ENCODE data around the gene CR1.
"Not testable (repeated sequence)": the region's sequence is repeated elsewhere in the genome, so short reads cannot be mapped to it uniquely, and the experiment has no call there.

Gene CR1

DNA sequence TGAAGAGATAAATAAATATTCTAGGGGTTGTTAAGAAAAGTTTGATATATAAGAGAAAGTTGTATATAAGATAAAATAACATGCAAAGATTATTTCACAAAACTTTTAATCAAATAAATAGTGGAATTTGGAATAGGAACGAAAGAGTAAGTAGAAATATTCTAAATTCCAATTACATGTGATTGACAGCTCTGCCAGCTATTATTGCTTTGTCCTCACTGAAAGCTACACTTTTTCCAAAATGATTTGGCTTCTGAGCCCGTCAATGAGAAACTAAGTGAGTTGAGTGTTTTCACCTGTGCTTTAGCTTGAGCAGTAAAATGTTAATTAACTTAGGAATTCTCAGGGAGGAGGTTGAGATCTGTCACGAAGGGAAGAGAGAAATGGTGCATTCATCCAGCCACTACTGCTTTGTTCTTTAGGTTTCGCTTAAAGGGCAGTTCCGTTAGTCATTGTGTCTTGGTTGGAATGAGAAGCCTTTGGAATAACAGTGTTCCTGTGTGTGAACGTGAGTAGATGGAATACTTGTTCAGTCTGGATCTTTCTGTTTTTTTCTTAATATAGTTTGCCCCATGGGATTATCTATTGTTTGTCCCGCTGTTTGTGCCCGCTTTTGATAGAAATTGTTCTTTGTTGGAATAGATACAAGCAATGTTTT is 85.7 kb downstream of the CR1 start:
- DNase-seq (ENCODE audit: low spot score), result no peak

DNA sequence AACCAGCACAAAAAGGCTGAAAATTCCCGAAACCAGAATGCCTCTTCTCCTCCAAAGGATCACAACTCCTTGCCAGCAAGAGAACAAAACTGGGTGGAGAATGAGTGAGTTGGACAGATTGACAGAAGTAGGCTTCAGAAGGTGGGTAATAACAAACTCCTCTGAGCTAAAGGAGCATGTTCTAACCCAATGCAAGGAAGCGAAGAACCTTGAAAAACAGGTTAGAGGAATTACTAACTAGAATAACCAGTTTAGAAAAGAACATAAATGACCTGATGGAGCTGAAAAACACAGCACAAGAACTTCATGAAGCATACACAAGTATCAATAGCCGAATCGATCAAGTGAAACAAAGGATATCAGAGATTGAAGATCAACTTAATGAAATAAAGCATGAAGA is 93.5 kb downstream of the CR1 start:
- not testable (repeated sequence) for DNase-seq (ENCODE audit: low spot score)

DNA sequence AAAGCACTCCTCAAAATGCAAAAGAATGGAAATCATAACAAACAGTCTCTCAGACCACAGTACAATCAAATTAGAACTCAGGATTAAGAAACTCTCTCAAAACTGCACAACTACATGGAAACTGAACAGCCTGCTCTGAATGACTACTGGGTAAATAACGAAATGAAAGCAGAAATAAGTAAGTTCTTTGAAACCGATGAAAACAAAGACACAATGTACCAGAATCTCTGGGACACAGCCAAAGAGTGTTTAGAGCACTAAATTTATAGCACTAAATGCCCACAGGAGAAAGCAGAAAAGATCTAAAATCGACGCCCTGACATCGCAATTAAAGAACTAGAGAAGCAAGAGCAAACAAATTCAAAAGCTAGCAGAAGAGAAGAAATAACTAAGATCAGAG is 95.2 kb downstream of the CR1 start:
- not testable (repeated sequence) for DNase-seq (ENCODE audit: low spot score)

DNA sequence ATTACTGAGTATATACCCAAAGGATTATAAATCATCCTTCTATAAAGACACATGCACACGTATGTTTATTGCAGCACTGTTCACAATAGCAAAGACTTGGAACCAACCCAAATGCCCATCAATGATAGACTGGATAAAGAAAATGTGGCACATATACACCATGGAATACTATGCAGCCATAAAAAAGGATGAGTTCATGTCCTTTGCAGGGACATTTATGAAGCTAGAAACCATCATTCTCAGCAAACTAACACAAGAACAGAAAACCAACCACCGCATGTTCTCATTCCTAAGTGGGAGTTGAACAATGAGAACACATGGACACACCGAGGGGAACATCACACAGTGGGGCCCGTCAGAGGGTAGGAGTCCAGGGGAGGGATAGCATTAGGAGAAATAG is 98.1 kb downstream of the CR1 start:
- DNase-seq (ENCODE audit: low spot score), result not testable (repeated sequence)

DNA sequence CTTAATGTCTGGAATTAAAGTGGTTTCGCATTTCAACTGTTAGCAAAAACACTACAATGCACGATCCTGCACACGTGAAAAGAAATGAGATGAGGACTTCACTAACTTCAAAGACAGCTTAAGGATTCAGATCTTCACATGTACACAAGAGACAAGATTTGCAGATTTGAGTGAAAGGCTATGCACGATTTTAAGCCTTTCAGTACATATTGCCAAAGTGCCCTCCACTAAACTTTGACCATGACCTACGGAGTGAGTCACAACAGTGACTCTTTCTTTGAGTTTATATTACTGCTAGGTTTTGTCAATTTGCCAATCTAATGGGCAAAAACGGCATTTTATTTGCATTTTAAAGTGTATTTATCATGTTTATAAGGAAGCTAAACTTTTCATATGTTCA is 107.8 kb downstream of the CR1 start:
- DNase-seq (ENCODE audit: low spot score), result no peak

DNA sequence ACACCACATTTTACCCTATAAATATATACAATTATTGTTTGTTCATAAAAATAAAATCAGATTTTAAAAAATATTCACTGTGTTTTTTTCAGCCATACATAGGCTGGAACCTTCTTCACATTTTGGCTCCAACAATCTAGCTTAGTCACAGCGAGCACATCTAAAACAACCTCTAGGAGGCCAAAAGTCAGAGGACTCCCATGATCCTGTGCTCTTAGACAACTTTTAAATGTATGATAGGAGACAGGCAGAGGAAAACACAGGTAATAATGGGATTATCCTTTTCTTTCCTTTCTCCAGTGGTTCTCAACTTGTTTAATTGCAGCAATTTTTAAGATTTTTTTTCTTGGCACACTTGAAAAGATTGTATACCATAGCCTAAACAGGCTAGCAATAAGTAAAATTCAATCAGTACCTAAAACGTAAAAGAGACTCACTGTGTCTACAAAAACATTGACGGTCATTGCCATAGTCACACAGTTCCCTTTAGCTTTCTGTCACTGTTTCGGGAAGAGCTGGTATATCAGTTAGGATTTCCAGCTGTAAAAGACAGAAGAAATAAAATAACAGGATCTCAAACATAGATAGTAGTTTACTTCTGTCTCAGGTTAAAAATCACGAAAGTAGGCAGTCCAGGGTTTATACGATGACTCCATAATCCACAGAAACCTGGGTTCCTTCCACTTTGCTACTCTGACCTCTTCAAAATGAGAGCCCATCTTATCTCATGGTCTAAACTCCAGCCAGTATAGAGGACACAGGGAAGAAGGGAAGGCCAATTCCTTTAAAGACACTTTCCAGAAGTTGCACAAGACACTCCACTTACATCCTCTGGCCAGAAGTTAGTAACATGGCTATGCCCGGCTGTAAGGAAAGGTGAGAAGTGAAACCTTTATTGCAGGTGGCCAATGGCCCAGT is 109.7 kb downstream of the CR1 start:
- DNase-seq (ENCODE audit: low spot score), result no peak

DNA sequence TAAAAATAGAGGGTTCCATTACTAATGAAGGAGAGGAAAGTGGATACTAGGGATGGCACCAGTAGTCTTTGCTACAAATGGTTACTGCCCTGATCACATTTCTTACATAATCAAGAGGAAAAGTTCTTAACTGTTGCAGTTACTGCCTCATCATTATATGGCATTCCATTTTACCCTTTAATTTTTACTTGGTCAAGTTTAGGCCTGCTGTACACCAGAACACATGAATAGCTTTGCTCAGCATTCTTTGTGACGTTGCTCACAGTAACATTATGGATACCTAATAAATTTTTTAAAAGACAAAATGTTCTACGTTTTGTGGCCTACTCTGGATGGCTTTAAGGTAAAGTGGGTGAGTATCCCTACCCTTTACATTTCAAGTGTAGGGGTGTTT is 110.4 kb downstream of the CR1 start:
- no peak for DNase-seq (ENCODE audit: low spot score)

DNA sequence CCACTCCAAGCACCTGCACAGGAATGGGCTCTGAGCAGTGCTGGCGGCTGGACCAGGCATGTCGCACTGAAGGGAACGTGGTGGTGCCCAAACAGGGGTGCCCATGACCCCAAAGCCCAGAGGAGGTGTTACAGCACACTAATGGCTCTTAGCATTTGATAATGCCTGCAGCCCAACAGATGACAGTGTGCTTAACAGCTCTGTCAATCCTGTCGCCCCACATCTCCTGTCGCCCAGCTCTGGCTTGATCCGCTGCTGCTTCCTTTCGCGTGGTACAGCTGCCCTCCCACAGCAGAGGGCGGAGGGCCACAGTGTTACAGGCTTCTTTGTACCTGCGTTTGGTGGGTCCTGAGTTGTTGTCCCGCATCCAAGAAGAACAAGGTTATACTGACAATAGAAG is 116.8 kb downstream of the CR1 start:
- DNase-seq (ENCODE audit: low spot score), result no peak

DNA sequence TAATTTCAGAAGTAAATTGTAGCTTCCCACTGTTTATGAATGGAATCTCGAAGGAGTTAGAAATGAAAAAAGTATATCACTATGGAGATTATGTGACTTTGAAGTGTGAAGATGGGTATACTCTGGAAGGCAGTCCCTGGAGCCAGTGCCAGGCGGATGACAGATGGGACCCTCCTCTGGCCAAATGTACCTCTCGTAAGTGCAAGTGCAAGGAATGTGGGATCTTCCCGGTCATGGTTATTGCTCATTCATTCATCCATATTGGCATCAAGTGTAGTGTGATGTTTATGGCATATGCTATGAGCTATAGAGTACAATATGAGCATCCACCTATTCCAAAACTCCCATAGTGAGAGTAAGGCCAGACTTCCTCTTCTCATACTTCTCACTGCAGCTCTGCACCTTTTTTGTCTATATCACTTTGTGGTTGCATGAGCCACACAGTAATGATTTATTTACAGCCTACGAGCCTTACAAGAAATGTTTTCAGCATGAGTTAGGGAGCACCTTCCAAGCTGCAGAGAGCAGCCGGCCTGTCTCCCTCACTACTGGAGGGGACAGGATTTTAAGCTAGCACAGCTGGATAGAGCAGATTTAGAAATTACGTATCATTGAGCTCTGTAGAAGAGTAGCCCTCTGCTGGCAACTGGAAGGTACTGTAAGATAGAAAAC is 124.0 kb downstream of the CR1 start:
- DNase-seq (ENCODE audit: low spot score), result no peak

DNA sequence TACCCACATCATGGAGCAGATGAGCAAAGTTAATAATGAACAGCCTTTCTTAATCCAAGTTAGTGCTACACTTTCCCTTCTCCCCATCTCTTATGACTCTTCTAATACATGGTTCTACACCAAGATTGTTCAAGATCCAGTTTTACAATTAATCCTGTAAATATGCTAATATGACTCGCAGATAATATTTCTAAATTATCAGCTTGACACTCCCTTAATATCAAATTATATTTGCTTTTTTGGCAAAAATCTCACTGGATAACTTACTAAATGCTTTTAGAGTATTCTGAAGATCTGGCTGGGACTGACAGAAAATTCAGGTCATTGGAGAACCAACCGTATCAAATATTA is 124.6 kb downstream of the CR1 start:
- DNase-seq (ENCODE audit: low spot score), result no peak

DNA sequence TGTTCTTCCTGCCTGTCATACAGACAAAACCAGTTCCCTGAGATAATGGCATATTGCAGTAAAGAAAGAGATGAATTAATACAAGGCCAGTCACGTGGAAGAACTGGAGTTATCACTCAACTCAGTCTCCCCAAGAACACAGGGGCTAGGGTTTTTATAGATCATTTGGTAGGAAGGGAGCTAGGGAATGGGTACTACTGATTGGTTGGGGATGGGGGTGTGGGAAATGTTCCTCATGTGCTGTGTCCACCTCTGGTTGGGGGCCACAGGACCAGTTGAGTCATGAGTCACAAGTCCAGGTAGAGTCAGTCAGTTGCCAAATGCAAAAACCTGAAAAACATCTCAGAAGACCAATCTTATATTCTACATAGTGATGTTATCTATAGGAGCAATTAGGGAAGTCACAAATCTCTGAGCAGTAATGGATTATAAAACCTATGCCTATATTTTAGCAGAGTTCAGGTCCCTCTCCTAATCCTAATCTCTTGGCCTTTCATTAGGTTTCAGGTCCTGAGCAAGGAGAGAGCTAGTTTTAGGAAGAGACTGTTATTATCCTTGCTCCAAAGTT is 129.6 kb downstream of the CR1 start:
- not testable (repeated sequence) for DNase-seq (ENCODE audit: low spot score)

DNA sequence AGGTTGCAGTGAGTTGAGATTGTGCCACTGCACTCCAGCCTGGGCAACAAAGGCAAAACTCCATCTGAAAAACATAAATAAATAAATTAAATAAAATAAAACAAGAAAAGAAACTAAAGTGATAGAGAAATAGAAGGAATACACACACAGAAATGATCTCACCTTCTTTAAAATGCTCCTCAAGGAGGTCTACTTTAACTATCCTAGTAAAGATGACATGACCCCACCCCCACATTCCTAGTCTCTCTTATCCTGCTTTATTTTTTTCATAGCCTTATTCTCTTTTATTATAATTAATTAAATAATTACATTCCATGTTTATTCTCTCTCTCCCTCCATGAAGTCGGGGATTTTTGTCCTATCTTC is 131.0 kb downstream of the CR1 start:
- DNase-seq (ENCODE audit: low spot score), result no peak

DNA sequence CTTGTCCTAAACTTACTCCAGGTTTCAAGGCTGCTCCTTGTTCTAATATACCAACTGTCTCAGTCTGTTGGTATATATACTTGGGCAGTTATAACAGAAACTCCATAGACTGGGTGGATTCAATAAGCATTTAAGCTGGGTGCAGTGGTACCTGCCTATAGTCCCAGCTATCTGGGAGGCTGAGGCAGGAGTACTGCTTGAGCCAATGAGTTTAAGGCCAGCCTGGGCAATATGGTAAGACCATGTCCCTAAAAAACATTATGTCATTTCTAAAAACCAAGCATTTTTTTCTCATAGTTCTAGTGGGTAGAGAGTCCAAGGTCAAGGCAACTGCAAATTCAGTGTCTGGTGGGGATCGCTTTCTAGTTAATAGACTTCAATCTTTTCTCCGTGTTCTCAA is 131.5 kb downstream of the CR1 start:
- no peak for DNase-seq (ENCODE audit: low spot score)

DNA sequence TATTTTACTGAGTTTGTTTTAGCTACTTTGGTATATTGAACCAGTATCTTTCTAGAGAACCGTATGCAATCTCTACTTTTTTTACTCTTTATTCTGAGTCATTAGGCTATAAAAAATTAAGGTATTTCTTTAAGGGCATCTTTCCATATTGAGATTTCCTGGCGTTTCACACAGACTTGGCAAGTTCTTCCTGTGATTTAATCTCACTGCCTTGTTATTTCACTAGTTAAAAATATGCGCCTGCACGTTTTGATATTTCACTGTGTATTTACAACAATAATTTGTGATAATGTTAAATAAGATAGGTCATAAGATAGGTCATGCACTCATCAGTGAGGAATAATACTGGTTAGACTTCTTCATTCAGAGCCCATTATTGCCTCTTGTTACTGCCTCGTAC is 132.8 kb downstream of the CR1 start:
- no peak for DNase-seq (ENCODE audit: low spot score)

DNA sequence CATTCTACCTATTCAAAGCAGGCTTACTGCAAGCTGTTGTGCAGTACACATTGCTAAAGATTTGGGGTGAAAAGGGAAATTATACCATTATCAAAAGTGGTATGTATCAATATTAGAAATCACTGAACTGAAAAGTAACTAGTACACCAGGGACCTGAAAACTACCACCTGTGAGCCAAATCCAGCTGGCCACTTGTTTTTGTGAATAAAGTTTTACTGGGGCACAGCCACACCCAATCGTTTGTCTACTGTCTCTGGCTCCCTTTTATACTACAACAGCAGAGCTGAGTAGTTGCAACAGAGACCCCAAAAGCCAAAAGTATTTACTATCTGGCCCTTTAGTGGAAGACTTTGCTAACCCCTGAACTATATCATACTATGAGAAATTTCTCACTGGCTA is 135.2 kb downstream of the CR1 start:
- DNase-seq (ENCODE audit: low spot score), result no peak

DNA sequence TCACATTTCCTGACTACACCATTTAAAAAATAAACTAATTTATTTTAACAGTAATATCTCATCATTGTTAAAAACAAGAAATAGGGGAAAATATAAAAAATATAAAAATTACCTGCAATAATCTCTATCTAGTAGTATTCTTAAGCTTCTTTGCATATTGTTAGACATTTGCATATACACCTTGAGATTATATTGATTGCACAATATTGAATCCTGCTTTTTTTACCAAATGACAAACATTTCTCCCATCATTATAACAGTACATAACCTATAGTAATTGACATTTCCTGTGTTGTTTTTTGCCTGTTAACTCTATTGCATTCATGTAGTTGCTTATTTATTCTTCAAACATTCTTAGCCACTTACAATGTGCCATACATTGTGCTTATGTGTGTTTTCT is 137.3 kb downstream of the CR1 start:
- no peak for DNase-seq (ENCODE audit: low spot score)

DNA sequence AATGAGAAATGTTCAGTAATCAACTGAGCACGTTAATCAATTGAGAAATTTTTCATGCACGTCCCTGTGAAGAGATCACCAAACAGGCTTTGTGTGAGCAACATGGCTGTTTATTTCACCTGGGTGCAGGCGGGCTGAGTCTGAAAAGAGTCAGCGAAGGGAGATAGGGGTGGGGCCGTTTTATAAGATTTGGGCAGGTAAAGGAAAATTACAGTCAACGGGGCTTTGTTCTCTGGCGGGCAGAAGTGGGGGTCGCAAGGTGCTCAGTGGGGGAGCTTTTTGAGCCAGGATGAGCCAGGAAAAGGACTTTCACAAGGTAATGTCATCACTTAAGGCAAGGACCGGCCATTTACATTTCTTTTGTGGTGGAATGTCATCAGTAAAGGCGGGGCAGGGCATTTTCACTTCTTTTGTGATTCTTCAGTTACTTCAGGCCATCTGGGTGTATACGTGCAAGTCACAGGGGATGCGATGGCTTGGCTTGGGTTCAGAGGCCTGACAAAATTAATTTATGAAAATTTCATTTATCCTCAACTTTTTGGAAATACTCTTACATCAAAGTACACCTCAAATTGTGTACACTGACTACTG is 137.8 kb downstream of the CR1 start:
- not testable (repeated sequence) for DNase-seq (ENCODE audit: low spot score)

DNA sequence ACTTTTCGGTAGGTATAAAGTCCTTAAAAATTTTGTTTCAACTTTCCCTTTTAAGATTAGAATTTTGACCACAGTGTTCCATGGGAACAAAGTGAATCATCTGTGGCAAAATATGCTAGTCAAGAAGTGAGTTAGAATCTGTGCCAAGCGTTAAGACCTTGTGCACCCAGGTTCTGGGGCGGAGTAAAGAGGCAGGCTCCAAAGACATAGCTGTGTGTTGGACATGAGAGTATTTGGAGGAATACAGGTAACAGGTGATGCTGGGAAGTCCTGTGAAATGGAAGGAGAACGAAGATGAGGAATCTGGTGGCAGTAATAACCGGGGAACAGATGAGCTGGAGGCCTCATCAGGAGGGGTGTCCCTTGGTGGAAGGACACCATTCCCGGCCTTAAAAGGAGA is 138.3 kb downstream of the CR1 start:
- not testable (repeated sequence) for DNase-seq (ENCODE audit: low spot score)

DNA sequence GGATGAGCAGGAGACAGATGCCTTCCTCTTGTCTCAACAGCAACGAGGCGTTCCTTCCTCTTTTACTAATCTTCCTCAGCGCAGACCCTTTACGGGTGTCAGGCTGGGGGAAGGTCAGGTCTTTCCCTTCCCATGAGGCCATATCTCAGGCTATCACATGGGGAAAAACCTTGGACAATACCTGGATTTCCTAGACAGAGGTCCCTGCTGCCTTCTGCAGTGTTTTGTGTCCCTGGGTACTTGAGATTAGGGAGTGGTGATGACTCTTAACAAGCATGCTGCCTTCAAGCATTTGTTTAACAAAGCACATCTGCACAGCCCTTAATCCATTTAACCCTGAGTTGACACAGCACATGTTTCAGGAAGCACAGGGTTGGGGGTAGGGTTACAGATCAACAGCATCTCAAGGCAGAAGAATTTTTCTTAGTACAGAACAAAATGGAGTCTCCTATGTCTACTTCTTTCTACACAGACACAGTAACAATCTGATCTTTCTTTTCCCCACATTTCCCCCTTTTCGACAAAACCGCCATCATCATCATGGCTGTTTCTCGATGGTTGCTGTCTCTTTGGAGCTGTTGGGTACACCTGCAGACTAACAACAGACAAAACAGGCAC is 139.7 kb downstream of the CR1 start:
- DNase-seq (ENCODE audit: low spot score), result not testable (repeated sequence)

DNA sequence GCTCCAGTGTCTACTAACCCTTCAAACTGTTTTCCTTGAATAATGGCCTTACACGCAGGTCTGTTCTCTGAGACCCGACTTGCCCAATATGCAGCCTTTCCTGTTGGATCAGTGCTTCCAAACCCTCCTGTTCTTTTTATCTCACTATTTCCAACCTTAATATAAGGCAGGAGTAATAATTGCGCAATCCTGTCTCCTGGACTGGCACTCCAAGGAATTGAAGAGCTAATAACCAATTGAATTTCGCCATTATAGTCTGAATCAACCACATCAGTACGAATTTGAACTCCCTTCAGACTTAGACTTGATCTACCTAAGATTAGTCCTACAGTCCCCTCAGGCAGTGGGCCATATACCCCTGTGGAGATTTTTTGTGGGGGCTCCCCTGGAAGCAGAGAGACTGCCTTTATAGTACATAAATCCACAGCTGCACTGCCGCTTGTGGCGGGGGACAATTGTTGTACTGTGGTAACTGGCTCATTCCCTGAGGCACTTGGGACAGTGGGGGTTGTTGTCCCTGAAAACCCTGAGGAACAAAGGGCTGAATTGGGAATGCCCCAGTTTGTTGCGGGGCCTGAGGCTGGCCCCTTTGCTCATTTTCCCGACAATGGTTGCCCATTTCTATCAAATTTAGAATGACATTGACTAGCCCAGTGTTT is 142.7 kb downstream of the CR1 start:
- DNase-seq (ENCODE audit: low spot score), result not testable (repeated sequence)

DNA sequence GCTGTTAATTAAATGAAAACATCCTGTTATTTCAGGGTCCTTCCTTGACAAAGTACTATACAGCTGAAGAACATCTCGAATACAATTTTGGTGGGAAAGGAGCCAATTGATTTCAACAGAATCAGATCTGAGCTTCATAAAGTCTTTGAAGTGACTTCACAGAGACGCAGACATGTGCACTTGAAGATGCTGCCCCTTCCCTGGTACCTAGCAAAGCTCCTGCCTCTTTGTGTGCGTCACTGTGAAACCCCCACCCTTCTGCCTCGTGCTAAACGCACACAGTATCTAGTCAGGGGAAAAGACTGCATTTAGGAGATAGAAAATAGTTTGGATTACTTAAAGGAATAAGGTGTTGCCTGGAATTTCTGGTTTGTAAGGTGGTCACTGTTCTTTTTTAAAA is 143.4 kb downstream of the CR1 start:
- not testable (repeated sequence) for DNase-seq (ENCODE audit: low spot score)

All from ecto neural progenitor cell (in vitro differentiated cells).